Measurements from ENCODE around the gene BIN1. TPM values are rescaled to one million over a fixed set of nuclear protein-coding genes. Genes with fewer than 3 reads are reported as not detected.

Gene BIN1
- total RNA-seq, 1 experiment from 2014 or later: 31.8 TPM

- TF ChIP-seq RAD21 (IDR thresholded peaks at IDR 0.05; ENCODE audit: low read depth) (no peak), SRF (IDR thresholded peaks at IDR 0.05; ENCODE audit: low read depth) (no peak), CBX3 (IDR thresholded peaks at IDR 0.05; ENCODE audit: low read depth) (no peak), EGR1 (IDR thresholded peaks at IDR 0.05; ENCODE audit: low read depth) (no peak), SP1 (IDR thresholded peaks at IDR 0.05; ENCODE audit: low read depth) (no peak), ELF1 (IDR thresholded peaks at IDR 0.05; ENCODE audit: borderline replicate concordance, low read depth) (no peak), EZH2 (IDR thresholded peaks at IDR 0.05) (no peak), JUND (IDR thresholded peaks at IDR 0.05) (no peak), CTCF (IDR thresholded peaks at IDR 0.05 in 2 of 3, conservative IDR thresholded peaks at IDR 0.05 in 1 of 3; ENCODE audit: borderline replicate concordance in 1 of 3, insufficient read depth in 1 of 3, low read depth in 2 of 3, low read length in 2 of 3) (no peak), POLR2A (IDR thresholded peaks at IDR 0.05; ENCODE audit: borderline replicate concordance, extremely low read depth, insufficient read depth, insufficient read length) (no peak), ZNF274 (IDR thresholded peaks at IDR 0.05; ENCODE audit: low read depth, low read length) (no peak)
- TF ChIP-seq, protein P1, sequence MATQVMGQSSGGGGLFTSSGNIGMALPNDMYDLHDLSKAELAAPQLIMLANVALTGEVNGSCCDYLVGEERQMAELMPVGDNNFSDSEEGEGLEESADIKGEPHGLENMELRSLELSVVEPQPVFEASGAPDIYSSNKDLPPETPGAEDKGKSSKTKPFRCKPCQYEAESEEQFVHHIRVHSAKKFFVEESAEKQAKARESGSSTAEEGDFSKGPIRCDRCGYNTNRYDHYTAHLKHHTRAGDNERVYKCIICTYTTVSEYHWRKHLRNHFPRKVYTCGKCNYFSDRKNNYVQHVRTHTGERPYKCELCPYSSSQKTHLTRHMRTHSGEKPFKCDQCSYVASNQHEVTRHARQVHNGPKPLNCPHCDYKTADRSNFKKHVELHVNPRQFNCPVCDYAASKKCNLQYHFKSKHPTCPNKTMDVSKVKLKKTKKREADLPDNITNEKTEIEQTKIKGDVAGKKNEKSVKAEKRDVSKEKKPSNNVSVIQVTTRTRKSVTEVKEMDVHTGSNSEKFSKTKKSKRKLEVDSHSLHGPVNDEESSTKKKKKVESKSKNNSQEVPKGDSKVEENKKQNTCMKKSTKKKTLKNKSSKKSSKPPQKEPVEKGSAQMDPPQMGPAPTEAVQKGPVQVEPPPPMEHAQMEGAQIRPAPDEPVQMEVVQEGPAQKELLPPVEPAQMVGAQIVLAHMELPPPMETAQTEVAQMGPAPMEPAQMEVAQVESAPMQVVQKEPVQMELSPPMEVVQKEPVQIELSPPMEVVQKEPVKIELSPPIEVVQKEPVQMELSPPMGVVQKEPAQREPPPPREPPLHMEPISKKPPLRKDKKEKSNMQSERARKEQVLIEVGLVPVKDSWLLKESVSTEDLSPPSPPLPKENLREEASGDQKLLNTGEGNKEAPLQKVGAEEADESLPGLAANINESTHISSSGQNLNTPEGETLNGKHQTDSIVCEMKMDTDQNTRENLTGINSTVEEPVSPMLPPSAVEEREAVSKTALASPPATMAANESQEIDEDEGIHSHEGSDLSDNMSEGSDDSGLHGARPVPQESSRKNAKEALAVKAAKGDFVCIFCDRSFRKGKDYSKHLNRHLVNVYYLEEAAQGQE (IDR thresholded peaks at IDR 0.05; ENCODE audit: low read depth): no peak
- no peak overlapping the region for H3K4me2 ChIP-seq (ENCODE audit: low read length)
- intact Hi-C loops (cut with micrococcal nuclease): no loop called here
- BruUV-seq (replicated peaks): no TSS peak
- H3K9ac ChIP-seq (ENCODE audit: low read length): no peak overlapping the region
- DNase-seq (ENCODE audit: low read depth, low spot score) (no peak), ATAC-seq (no peak)
- no peaks in the 10 kb centered on the region for H3K36me3 ChIP-seq (ENCODE audit: control insufficient read depth in 1 of 2, insufficient read depth in 2 of 2, low read length in 2 of 2)
- H3K4me3 ChIP-seq (replicated peaks in 1 of 2; ENCODE audit: low read depth in 1 of 2, low read length in 2 of 2): no peak overlapping the region
- H2AFZ ChIP-seq (ENCODE audit: low read depth, low read length, poor library complexity, severe bottlenecking): no peak overlapping the region
- CTCF ChIA-PET: no interaction called here
- POLR2A ChIA-PET: no interaction called here
- no peaks in the 10 kb centered on the region for H3K4me1 ChIP-seq (ENCODE audit: control insufficient read depth in 1 of 2, insufficient read depth in 2 of 2, low read length in 2 of 2)
- H3K9me2 ChIP-seq (ENCODE audit: insufficient read depth): no peaks in the 10 kb centered on the region
- no peaks in the 10 kb centered on the region for H3K79me2 ChIP-seq (ENCODE audit: insufficient read depth, low read length)
- H3K27me3 ChIP-seq (ENCODE audit: insufficient read depth, low read length): no peaks in the 10 kb centered on the region
- H4K20me1 ChIP-seq (ENCODE audit: insufficient read depth): no peaks in the 10 kb centered on the region
- RAD21 ChIA-PET (ENCODE audit: low non-redundant PET in 1 of 2, low total read pairs in 2 of 2, uncharacterized antibody in 2 of 2, unreplicated experiment in 2 of 2): no interaction called here
- no peaks in the 10 kb centered on the region for H3K9me3 ChIP-seq (ENCODE audit: control insufficient read depth in 1 of 2, insufficient read depth in 1 of 2, low read depth in 1 of 2, low read length in 2 of 2)
- H3K27ac ChIP-seq (ENCODE audit: low read depth, low read length): no peak overlapping the region
Observed at GRCh38 chr2:127023504-127023903, 83.5 kb downstream of the BIN1 start.
